Osteocyte (in vitro differentiated cells): ENCODE results near the gene OAS2. TPM values are rescaled to one million over a fixed set of nuclear protein-coding genes. Genes with fewer than 3 reads are reported as not detected.

Experiments
- DNase-seq: peaks from one replicate; pipeline ENCODE4 v3.0.0; 2021; ENCODE audit warnings: mixed read lengths; ENCODE audit not compliant: unreplicated experiment; ENCODE audit errors: extremely low spot score
- H3K27ac Mint-ChIP-seq: one replicate; pipeline ENCODE4 v1.8.0; 2021; ENCODE audit warnings: mild to moderate bottlenecking, mixed read lengths; ENCODE audit not compliant: unreplicated experiment
- H3K27me3 Mint-ChIP-seq: one replicate; pipeline ENCODE4 v1.8.0; 2021; ENCODE audit warnings: mixed read lengths; ENCODE audit not compliant: unreplicated experiment
- H3K36me3 Mint-ChIP-seq: one replicate; pipeline ENCODE4 v1.8.0; 2021; ENCODE audit warnings: mixed read lengths; ENCODE audit not compliant: unreplicated experiment
- H3K4me1 Mint-ChIP-seq: one replicate; pipeline ENCODE4 v1.8.0; 2021; ENCODE audit warnings: mixed read lengths; ENCODE audit not compliant: unreplicated experiment
- H3K4me3 Mint-ChIP-seq: one replicate; pipeline ENCODE4 v1.8.0; 2021; ENCODE audit warnings: mild to moderate bottlenecking, moderate library complexity, mixed read lengths; ENCODE audit not compliant: unreplicated experiment
- H3K9me3 Mint-ChIP-seq: one replicate; pipeline ENCODE4 v1.8.0; 2021; ENCODE audit warnings: mixed read lengths; ENCODE audit not compliant: unreplicated experiment
- total RNA-seq: library from RNA; stranded (reverse); gene quantifications from 2 replicates; pipeline ENCODE4 v1.2.1, GENCODE V29; 2021
- TF ChIP-seq, protein P1 (sequence below): fragments of 200-600 bp; sonication (generic); IDR thresholded peaks from 2 replicates; pipeline ENCODE4 v1.5.0; 2021; ENCODE audit warnings: antibody characterized with exemption, mild to moderate bottlenecking, moderate library complexity

OAS2 gene
- total RNA-seq, 1 donor from 2014 or later: not detected

DNA sequence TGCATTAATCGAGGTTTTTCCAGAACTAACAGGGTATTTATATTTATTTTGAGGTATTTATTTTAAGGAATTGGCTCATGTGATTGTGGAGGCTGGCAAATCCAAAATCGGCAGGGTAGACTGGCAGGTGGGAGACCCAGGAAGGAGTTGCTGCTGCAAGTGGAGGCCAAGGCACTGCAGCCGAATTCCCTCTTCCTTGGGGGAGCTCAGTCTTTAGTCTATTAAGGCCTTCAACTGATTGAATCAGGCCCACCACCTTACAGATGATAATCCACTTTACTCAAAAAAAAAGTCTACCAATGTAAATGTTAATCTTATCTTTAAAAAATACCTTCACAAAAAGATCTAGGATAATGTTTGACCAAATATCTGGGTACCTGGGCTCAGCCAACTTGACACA lies 1.2 kb upstream of the OAS2 start:
- H3K9me3 Mint-ChIP-seq: peaks cover 12% of the 10 kb centered on the region
- no peak overlapping the region for H3K27ac Mint-ChIP-seq
- no peaks in the 10 kb centered on the region for H3K36me3 Mint-ChIP-seq
- TF ChIP-seq, protein P1, sequence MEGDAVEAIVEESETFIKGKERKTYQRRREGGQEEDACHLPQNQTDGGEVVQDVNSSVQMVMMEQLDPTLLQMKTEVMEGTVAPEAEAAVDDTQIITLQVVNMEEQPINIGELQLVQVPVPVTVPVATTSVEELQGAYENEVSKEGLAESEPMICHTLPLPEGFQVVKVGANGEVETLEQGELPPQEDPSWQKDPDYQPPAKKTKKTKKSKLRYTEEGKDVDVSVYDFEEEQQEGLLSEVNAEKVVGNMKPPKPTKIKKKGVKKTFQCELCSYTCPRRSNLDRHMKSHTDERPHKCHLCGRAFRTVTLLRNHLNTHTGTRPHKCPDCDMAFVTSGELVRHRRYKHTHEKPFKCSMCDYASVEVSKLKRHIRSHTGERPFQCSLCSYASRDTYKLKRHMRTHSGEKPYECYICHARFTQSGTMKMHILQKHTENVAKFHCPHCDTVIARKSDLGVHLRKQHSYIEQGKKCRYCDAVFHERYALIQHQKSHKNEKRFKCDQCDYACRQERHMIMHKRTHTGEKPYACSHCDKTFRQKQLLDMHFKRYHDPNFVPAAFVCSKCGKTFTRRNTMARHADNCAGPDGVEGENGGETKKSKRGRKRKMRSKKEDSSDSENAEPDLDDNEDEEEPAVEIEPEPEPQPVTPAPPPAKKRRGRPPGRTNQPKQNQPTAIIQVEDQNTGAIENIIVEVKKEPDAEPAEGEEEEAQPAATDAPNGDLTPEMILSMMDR: no peak
- peaks cover 3% of the 10 kb centered on the region for H3K27me3 Mint-ChIP-seq
- no peak overlapping the region for H3K4me3 Mint-ChIP-seq
- H3K4me1 Mint-ChIP-seq: no peaks in the 10 kb centered on the region
- no peak for DNase-seq

DNA sequence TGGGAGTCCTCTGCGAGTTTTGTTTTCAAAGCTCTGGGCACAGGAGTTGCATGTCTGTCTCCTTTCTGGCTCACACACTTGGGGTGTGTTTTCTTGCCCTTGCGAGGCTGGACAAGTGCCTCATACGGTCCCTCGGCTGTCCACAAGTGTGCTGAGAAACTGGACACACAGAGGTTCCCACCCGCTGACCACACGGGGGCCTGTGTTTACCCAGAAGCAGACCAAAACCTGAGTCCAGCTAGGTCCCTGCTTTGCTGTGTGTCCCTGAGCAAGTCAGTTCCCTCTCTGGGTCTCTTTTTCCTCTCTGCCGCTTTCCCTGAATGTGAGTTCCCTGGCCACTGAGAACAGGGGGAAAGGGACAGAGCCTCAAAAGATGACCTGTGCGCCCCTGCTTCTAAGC lies 678 bp upstream of the OAS2 start:
- DNase-seq: no peak
- TF ChIP-seq, protein P1: no peak
- Mint-ChIP-seq H3K9me3 (peaks cover 15% of the 10 kb centered on the region), H3K36me3 (no peaks in the 10 kb centered on the region), H3K4me1 (no peaks in the 10 kb centered on the region), H3K4me3 (no peak overlapping the region), H3K27ac (no peak overlapping the region), H3K27me3 (peaks cover 7% of the 10 kb centered on the region)

DNA sequence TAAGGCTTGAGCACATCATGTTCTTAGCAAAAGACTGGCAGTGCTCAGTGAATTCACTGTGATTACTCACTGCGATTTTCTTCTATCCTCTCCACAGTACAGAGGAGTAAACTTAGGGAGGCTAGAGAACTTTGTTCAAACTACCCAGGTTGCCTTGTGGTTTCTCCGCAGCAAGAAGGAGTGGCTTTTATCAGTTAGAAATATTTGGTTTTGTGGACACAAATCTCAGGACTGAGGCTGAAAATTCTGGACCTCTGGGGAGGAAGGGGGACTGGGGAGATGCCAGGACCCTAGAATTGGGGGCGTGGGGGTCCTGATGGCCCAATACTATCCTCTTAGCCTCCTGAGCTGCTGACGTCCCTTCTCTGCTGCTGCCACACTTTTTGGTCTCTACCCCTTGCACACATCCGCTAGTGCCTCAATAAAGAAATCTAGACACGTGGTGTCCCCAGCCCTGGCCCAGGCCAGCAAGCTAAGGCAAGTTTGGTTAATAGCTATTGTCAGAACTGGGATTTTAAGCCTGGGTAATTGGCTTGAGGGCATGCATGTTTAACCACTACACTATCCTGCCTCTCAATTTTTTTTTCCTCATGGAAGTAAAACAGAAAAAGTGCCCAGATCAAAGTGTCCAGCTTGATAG lies 842 bp downstream of the OAS2 start:
- TF ChIP-seq, protein P1: no peak
- DNase-seq: no peak
- Mint-ChIP-seq H3K27me3 (peaks cover 9% of the 10 kb centered on the region), H3K4me1 (no peaks in the 10 kb centered on the region), H3K4me3 (no peak overlapping the region), H3K9me3 (peaks cover 16% of the 10 kb centered on the region), H3K36me3 (no peaks in the 10 kb centered on the region), H3K27ac (no peak overlapping the region)

DNA sequence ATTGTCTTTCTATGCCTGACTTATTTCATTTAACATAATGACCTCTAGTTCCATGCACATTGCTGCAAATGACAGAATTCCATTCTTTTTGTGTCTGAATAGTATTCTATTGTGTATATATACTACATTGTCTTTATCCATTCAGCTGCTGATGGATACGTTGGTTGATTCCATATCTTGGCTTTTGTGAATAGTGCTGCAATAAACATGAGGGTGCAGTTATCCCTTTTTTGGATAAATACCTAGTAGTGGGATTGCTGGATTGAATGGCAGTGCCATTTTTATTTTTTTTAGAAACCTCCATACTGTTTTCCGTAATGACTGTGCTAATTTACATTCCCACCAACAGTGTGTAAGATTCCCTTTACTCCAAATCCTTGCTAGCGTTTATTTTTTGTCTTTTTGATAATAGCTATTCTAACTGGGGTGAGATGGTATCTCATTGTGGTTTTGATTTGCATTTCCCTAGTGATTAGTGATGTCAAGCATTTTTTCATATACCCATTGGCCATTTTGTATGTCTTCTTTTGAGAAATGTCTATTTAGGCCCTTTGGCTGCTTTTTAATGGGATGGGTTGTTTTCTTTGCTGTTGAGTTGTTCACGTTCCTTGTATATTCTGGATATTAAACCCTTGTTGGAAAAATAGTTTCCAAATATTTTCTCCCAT lies 2.3 kb downstream of the OAS2 start:
- Mint-ChIP-seq H3K4me1 (no peaks in the 10 kb centered on the region), H3K4me3 (no peak overlapping the region), H3K36me3 (no peaks in the 10 kb centered on the region), H3K27me3 (peaks cover 9% of the 10 kb centered on the region), H3K9me3 (peaks cover 29% of the 10 kb centered on the region), H3K27ac (no peak overlapping the region)
- DNase-seq: no peak
- TF ChIP-seq, protein P1: no peak

DNA sequence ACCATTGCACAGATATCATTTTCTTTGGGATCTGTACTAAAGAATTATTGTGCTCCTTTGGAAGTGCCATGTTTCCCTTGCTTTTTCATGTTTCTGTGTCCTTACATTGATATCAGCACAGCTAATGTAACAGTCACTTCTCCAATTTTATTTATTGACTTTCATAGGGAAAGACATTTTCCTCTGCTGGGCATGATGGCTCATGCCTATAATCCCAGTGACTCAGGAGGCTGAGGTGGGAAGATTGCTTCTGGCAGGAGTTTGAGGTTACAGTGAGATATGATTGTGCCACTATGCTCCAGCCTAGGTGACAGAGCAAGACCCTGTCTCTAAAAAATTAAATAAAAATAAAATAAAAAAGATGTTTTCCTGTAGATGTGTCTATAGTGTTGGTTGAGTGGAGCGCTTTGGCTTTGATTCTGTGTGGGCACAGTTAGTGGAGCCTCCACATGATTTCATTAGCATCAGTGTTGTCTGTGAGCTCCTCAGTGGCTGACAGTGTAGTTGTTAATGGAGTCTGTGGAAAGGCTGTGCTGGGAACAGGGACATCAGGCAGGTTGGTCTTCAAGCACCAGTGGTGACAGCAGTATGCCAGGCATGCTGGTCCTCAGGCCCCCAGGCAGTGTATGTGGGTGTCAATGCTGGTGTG lies 7.4 kb downstream of the OAS2 start:
- peaks cover 29% of the 10 kb centered on the region for H3K9me3 Mint-ChIP-seq
- DNase-seq: no peak
- H3K4me3 Mint-ChIP-seq: no peak overlapping the region
- H3K27ac Mint-ChIP-seq: no peak overlapping the region
- peaks cover 9% of the 10 kb centered on the region for H3K27me3 Mint-ChIP-seq
- TF ChIP-seq, protein P1: no peak
- H3K4me1 Mint-ChIP-seq: no peaks in the 10 kb centered on the region
- H3K36me3 Mint-ChIP-seq: no peaks in the 10 kb centered on the region
